Measurements from ENCODE around the gene TAF12.
"Not testable (repeated sequence)": the region's sequence is repeated elsewhere in the genome, so short reads cannot be mapped to it uniquely, and the experiment has no call there.

DNA sequence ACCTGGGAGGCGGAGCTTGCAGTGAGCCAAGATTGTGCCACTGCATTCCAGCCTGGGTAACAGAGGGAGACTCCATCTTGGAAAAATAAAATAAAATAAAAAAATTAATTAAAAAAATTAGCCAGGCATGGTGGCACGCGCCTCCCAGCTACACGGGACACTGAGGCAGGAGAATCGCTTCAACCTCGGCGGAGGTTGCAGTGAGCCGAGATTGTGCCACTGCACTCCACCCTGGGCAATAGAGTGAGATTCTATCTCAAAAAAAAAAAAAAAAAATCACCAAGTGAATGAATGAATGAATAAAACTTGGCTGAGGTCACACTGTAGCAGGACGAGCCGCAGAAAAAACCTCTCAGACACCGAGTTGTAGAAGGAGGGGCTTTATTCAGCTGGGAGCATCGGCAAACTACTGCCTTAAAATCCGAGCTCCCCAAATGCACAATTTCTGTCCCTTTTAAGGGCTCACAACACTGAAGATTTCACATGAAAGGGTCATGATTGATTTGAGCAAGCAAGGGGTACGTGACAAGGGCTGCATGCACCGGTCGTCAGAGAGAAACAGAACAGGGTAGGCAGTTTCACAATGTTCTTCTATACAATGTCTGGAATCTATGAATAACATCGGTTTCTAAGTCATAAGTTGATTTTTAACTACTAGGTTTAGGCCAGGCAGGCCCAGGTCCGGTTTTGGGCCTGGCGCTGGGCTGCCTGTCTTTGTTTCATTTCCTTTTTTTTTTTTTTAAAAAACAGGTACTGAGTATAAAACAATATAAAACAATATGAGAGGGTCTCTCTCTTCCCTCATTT, 56.1 kb downstream of the TAF12 start:
- TF ChIP-seq EZH2 (IDR thresholded peaks at IDR 0.05): not testable (repeated sequence)
- TF ChIP-seq, protein P1, sequence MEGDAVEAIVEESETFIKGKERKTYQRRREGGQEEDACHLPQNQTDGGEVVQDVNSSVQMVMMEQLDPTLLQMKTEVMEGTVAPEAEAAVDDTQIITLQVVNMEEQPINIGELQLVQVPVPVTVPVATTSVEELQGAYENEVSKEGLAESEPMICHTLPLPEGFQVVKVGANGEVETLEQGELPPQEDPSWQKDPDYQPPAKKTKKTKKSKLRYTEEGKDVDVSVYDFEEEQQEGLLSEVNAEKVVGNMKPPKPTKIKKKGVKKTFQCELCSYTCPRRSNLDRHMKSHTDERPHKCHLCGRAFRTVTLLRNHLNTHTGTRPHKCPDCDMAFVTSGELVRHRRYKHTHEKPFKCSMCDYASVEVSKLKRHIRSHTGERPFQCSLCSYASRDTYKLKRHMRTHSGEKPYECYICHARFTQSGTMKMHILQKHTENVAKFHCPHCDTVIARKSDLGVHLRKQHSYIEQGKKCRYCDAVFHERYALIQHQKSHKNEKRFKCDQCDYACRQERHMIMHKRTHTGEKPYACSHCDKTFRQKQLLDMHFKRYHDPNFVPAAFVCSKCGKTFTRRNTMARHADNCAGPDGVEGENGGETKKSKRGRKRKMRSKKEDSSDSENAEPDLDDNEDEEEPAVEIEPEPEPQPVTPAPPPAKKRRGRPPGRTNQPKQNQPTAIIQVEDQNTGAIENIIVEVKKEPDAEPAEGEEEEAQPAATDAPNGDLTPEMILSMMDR (IDR thresholded peaks at IDR 0.05): not testable (repeated sequence)
